ENCODE measurements around the gene RNF225.

GRCh38 chr19:58439576-58440554, 44.4 kb downstream of the RNF225 start, which contains the start of gene ZNF132:
- TF ChIP-seq CTCF (IDR thresholded peaks at IDR 0.05) (no peak), POLR2AphosphoS5 (IDR thresholded peaks at IDR 0.05; ENCODE audit: insufficient read depth in 1 of 2, low read depth in 1 of 2) (peak; percentile 85 to 97), POLR2A (IDR thresholded peaks at IDR 0.05) (peak in 1 of 2 donors; percentile 17)
